HG02642 (cell line): Measurements from ENCODE around the gene STPG1.

Experiments used
- ATAC-seq: cut with Tn5 transposase; IDR thresholded peaks from one replicate; pipeline ENCODE4 v1.9.1; 2021; ENCODE audit warnings: mild to moderate bottlenecking; ENCODE audit not compliant: unreplicated experiment, poor library complexity

STPG1 gene

GRCh38 chr1:24427545-24427862 is 13.9 kb upstream of the STPG1 start:
- ATAC-seq = no peak

GRCh38 chr1:24426744-24427544 is 13.4 kb upstream of the STPG1 start:
- no peak for ATAC-seq

- no peak for ATAC-seq
These were observed 12.3 kb upstream of the STPG1 start for GRCh38 chr1:24425922-24426321.

- ATAC-seq = no peak
These were observed 11.9 kb upstream of the STPG1 start for GRCh38 chr1:24425441-24425840.

GRCh38 chr1:24424990-24425389 is 11.4 kb upstream of the STPG1 start:
- no peak for ATAC-seq

GRCh38 chr1:24424207-24424606 is 10.6 kb upstream of the STPG1 start:
- no peak for ATAC-seq

- no peak for ATAC-seq
These were observed 7.9 kb upstream of the STPG1 start for GRCh38 chr1:24421502-24421901.

- ATAC-seq = no peak
These were observed 7.0 kb upstream of the STPG1 start for GRCh38 chr1:24420547-24420946.

GRCh38 chr1:24418898-24419628 is 5.5 kb upstream of the STPG1 start:
- ATAC-seq = no peak

GRCh38 chr1:24417681-24418080 is 4.1 kb upstream of the STPG1 start:
- ATAC-seq = no peak

- ATAC-seq = no peak
These were observed 3.2 kb upstream of the STPG1 start for GRCh38 chr1:24416666-24417391.

- ATAC-seq = no peak
These were observed 2.5 kb upstream of the STPG1 start for GRCh38 chr1:24415910-24416665.

GRCh38 chr1:24415334-24415909 is 1.8 kb upstream of the STPG1 start, which contains the start of gene NIPAL3:
NIPAL3 (plus strand) TSS chr1:24415802; CDS start chr1:24419548, 3,746 bp downstream.
- ATAC-seq = peak; percentile 96

- ATAC-seq = no peak
These were observed 1.3 kb upstream of the STPG1 start for GRCh38 chr1:24414775-24415333.

GRCh38 chr1:24412408-24412807 is 1.2 kb downstream of the STPG1 start:
- ATAC-seq = no peak

- no peak for ATAC-seq
These were observed 1.6 kb downstream of the STPG1 start for GRCh38 chr1:24411963-24412362.

GRCh38 chr1:24410750-24411149 is 2.8 kb downstream of the STPG1 start:
- ATAC-seq = no peak

GRCh38 chr1:24409535-24409934 is 4.0 kb downstream of the STPG1 start:
- ATAC-seq = no peak

GRCh38 chr1:24406788-24407187 is 6.8 kb downstream of the STPG1 start:
- ATAC-seq = no peak

- ATAC-seq = no peak
These were observed 9.8 kb downstream of the STPG1 start for GRCh38 chr1:24403806-24404205.
